Activated T-cell treated with anti-CD3 and anti-CD28 coated beads for 4 hours (primary cell): ENCODE measurements around the gene RPS4Y1.

ENCODE experiments used
- DNase-seq: peaks from one replicate; pipeline ENCODE4 v3.0.0-alpha.2; 2020

Gene RPS4Y1

GRCh38 chrY:2885880-2886279 lies 44.5 kb downstream of the RPS4Y1 start:
- DNase-seq, result no peak

- no peak for DNase-seq
Measured at GRCh38 chrY:2887386-2887785, 46.0 kb downstream of the RPS4Y1 start.

GRCh38 chrY:2887955-2888354 lies 46.6 kb downstream of the RPS4Y1 start:
- DNase-seq, result no peak

- no peak for DNase-seq
Measured at GRCh38 chrY:2893471-2893870, 52.1 kb downstream of the RPS4Y1 start.

GRCh38 chrY:2896050-2896449 lies 54.6 kb downstream of the RPS4Y1 start:
- DNase-seq, result no peak

GRCh38 chrY:2907356-2907755 lies 66.0 kb downstream of the RPS4Y1 start:
- DNase-seq, result no peak

GRCh38 chrY:2913066-2913815 lies 71.8 kb downstream of the RPS4Y1 start:
- DNase-seq, result no peak
